Suprapubic skin (tissue), 4 donors: ENCODE measurements around the gene AUTS2. TPM values are rescaled to one million over a fixed set of nuclear protein-coding genes. Genes with fewer than 3 reads are reported as not detected.

Experiments
- DNase-seq, 2 donors: peaks; one replicate each; pipeline ENCODE4 v3.0.0-alpha.2; 2019; ENCODE audit warnings: low spot score in 2 of 2
- H3K27ac ChIP-seq: fragments of 200-600 bp; sonication (generic); one replicate; pipeline ENCODE4 v1.5.1; 2019
- H3K27me3 ChIP-seq: fragments of 200-600 bp; sonication (generic); one replicate; pipeline ENCODE4 v1.5.1; 2019
- H3K36me3 ChIP-seq: fragments of 200-600 bp; sonication (generic); one replicate; pipeline ENCODE4 v1.5.1; 2019
- H3K4me1 ChIP-seq: fragments of 200-600 bp; sonication (generic); one replicate; pipeline ENCODE4 v1.5.1; 2019
- H3K4me3 ChIP-seq: fragments of 200-600 bp; sonication (generic); one replicate; pipeline ENCODE4 v1.5.1; 2019; ENCODE audit warnings: mild to moderate bottlenecking
- H3K9me3 ChIP-seq: fragments of 200-600 bp; sonication (generic); one replicate; pipeline ENCODE4 v1.5.1; 2019
- CTCF ChIP-seq, 2 donors: fragments of 200-600 bp in 1 of 2; fragments of 450-650 bp in 1 of 2; sonication (generic) in 1 of 2; IDR thresholded peaks; one replicate each; pipeline ENCODE4 v1.5.1; 2016 to 2019; ENCODE audit warnings: antibody characterized with exemption in 2 of 2, mild to moderate bottlenecking in 1 of 2, moderate library complexity in 1 of 2
- EP300 ChIP-seq: sonication (generic); formaldehyde crosslinking; IDR thresholded peaks from one replicate; pipeline ENCODE4 v1.6.1; 2017; ENCODE audit warnings: antibody characterized with exemption
- POLR2A ChIP-seq, 2 donors: fragments of 450-650 bp; IDR thresholded peaks; one replicate each; pipeline ENCODE4 v1.6.1; 2017; ENCODE audit warnings: antibody characterized with exemption in 2 of 2, mild to moderate bottlenecking in 2 of 2, moderate library complexity in 2 of 2
- POLR2AphosphoS5 ChIP-seq, 3 donors: sonication (generic); formaldehyde crosslinking; IDR thresholded peaks; one replicate each; pipeline ENCODE4 v1.6.1; 2017; ENCODE audit warnings: antibody characterized with exemption in 3 of 3
- WGBS: methylation state at CpG from one replicate; pipeline ENCODE4 v1.1.5; 2018; 5-methylcytosine and 5-hydroxymethylcytosine counted together
- total RNA-seq, 4 donors: library from RNA; depleted of rRNA; stranded (reverse); fragments of >200 nt; gene quantifications; one replicate each; pipeline ENCODE4 v1.1.0, GENCODE V29; 2016

Gene AUTS2
- total RNA-seq, 4 donors from 2014 or later = 31.0 to 102 (median 56.4) TPM

- DNase-seq = no peak
- Histone ChIP-seq H3K4me3 (no peak overlapping the region), H3K4me1 (no peaks in the 10 kb centered on the region), H3K27ac (no peak overlapping the region), H3K36me3 (no peaks in the 10 kb centered on the region), H3K9me3 (no peaks in the 10 kb centered on the region), H3K27me3 (no peaks in the 10 kb centered on the region)
- TF ChIP-seq EP300 = no peak
- TF ChIP-seq POLR2A (IDR thresholded peaks at IDR 0.05) = no peak
- no peak for TF ChIP-seq CTCF (IDR thresholded peaks at IDR 0.05)
- no peak for TF ChIP-seq POLR2AphosphoS5 (IDR thresholded peaks at IDR 0.05)
- WGBS = 88% methylated on average over 1 of the region's 1 CpG
Measured at GRCh38 chr7:70435634-70436033, 837.4 kb downstream of the AUTS2 start.

- H3K4me3 ChIP-seq = no peak overlapping the region
Measured at GRCh38 chr7:70436790-70437350, 838.6 kb downstream of the AUTS2 start.

DNA sequence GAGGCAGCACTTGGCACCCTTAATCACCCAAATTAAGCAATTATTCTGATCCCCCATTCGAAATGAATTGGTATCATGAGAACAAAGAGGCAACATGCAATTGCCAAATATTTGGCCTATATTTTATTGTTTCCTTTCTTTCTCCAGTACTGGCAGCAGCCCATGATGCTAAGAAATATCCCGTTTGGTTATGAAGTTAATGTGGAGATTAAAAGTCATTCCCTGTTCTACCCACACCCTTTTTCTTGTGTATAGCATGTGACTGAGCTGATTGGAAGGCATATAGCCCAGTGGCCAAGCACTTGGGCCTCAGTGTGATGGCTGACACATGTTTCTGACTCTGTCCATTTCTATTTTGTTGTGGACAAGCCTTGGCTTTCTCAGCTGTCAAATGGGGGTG, 841.4 kb downstream of the AUTS2 start:
- WGBS = 46% methylated on average over 2 of the region's 2 CpGs
- H3K4me1 ChIP-seq = no peaks in the 10 kb centered on the region

More at GRCh38 chr7:70436790-70437350, 838.6 kb downstream of the AUTS2 start:
- no peak for DNase-seq
- Histone ChIP-seq H3K4me1 (no peaks in the 10 kb centered on the region), H3K27me3 (no peaks in the 10 kb centered on the region), H3K27ac (no peak overlapping the region), H3K36me3 (no peaks in the 10 kb centered on the region), H3K9me3 (no peaks in the 10 kb centered on the region)
- TF ChIP-seq POLR2A (IDR thresholded peaks at IDR 0.05) = no peak
- TF ChIP-seq CTCF (IDR thresholded peaks at IDR 0.05) = no peak
- TF ChIP-seq EP300 = no peak
- no peak for TF ChIP-seq POLR2AphosphoS5 (IDR thresholded peaks at IDR 0.05)
- 94% methylated on average over 5 of the region's 5 CpGs for WGBS

GRCh38 chr7:70446448-70447143, 848.3 kb downstream of the AUTS2 start:
- no peak for TF ChIP-seq CTCF (IDR thresholded peaks at IDR 0.05)
- TF ChIP-seq POLR2A (IDR thresholded peaks at IDR 0.05) = no peak
- no peak for TF ChIP-seq POLR2AphosphoS5 (IDR thresholded peaks at IDR 0.05)
- Histone ChIP-seq H3K36me3 (no peaks in the 10 kb centered on the region), H3K9me3 (no peaks in the 10 kb centered on the region), H3K4me3 (no peak overlapping the region), H3K27ac (no peak overlapping the region), H3K27me3 (no peaks in the 10 kb centered on the region), H3K4me1 (no peaks in the 10 kb centered on the region)
- no peak for DNase-seq
- 78% methylated on average over 13 of the region's 13 CpGs for WGBS

More for the DNA sequence above, 841.4 kb downstream of the AUTS2 start:
- DNase-seq = no peak
- H3K36me3 ChIP-seq = no peaks in the 10 kb centered on the region
- TF ChIP-seq POLR2AphosphoS5 (IDR thresholded peaks at IDR 0.05) (no peak), CTCF (IDR thresholded peaks at IDR 0.05) (no peak), POLR2A (IDR thresholded peaks at IDR 0.05) (no peak), EP300 (no peak)
- no peak overlapping the region for H3K27ac ChIP-seq
- H3K27me3 ChIP-seq = no peaks in the 10 kb centered on the region
- no peaks in the 10 kb centered on the region for H3K9me3 ChIP-seq
- H3K4me3 ChIP-seq = no peak overlapping the region

DNA sequence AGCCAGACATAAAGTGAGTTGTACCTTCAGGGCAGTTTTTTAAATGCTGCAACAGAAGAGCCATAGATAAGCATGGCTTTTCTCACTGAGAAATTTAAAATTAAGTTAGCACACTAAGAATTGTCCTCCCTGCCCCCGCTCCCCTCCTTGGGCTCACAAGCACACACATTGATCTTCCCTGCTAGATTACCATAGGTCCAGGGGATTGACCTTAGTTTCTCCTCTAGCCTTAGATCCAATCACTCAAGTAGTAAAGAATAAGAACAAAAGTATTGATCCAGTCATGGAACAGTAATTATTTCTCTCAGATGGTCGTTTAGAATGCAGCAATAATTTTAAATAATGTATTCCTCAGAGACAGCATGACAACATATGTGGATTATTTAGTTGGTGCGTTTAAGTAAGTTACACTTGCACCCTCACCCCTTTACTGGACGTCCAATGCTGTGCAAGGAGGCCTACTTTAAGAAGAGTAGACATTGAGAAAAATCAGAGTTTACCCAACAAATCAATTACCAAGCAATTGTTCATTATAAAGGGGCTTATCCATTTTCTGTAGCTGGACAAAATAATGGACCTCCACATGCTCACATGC, 850.1 kb downstream of the AUTS2 start:
- DNase-seq = no peak
- Histone ChIP-seq H3K4me3 (no peak overlapping the region), H3K27ac (no peak overlapping the region), H3K9me3 (no peaks in the 10 kb centered on the region), H3K27me3 (no peaks in the 10 kb centered on the region), H3K36me3 (no peaks in the 10 kb centered on the region), H3K4me1 (no peaks in the 10 kb centered on the region)
- TF ChIP-seq POLR2AphosphoS5 (IDR thresholded peaks at IDR 0.05) (no peak), EP300 (no peak), CTCF (IDR thresholded peaks at IDR 0.05) (no peak), POLR2A (IDR thresholded peaks at IDR 0.05) (no peak)
- WGBS = 87% methylated on average over 4 of the region's 4 CpGs
